ENCODE results near the gene CST6.
"Not testable (repeated sequence)": the region's sequence is repeated elsewhere in the genome, so short reads cannot be mapped to it uniquely, and the experiment has no call there.

The CST6 gene

GRCh38 chr11:66015936-66016792, 4.4 kb downstream of the CST6 start:
- no peak for DNase-seq

- no peak for DNase-seq
Observed at GRCh38 chr11:66016793-66017177, 5.0 kb downstream of the CST6 start.

- no peak for DNase-seq
Observed at GRCh38 chr11:66017321-66017720, 5.5 kb downstream of the CST6 start.

- DNase-seq: no peak
Observed at GRCh38 chr11:66020212-66020611, 8.4 kb downstream of the CST6 start.

GRCh38 chr11:66020618-66021357, 9.0 kb downstream of the CST6 start:
- DNase-seq: no peak

- DNase-seq: no peak
Observed at GRCh38 chr11:66022401-66023185, 10.8 kb downstream of the CST6 start.

GRCh38 chr11:66023186-66023440, 11.3 kb downstream of the CST6 start:
- DNase-seq: not testable (repeated sequence)

- no peak for DNase-seq
Observed at GRCh38 chr11:66026017-66026529, 14.3 kb downstream of the CST6 start, which contains the start of gene CATSPER1. Gene CATSPER1 (minus strand): TSS chr11:66026479. CDS start chr11:66026379, 100 bp downstream.

GRCh38 chr11:66032957-66033735, 21.3 kb downstream of the CST6 start:
- DNase-seq: no peak

GRCh38 chr11:66035653-66036333, 24.0 kb downstream of the CST6 start:
- no peak for DNase-seq

- no peak for DNase-seq
Observed at GRCh38 chr11:66036334-66036710, 24.5 kb downstream of the CST6 start.

GRCh38 chr11:66037327-66037726, 25.5 kb downstream of the CST6 start:
- DNase-seq: no peak

GRCh38 chr11:66039765-66040164, 28.0 kb downstream of the CST6 start:
- DNase-seq: no peak

- no peak for DNase-seq
Observed at GRCh38 chr11:66042227-66042995, 30.6 kb downstream of the CST6 start.

GRCh38 chr11:66042996-66043906, 31.4 kb downstream of the CST6 start:
- DNase-seq: no peak

- no peak for DNase-seq
Observed at GRCh38 chr11:66044757-66045156, 32.9 kb downstream of the CST6 start.

- DNase-seq: peak; percentile 42
Observed at GRCh38 chr11:66045177-66045639, 33.4 kb downstream of the CST6 start.

- no peak for DNase-seq
Observed at GRCh38 chr11:66046901-66047300, 35.1 kb downstream of the CST6 start.

GRCh38 chr11:66047541-66048365, 35.9 kb downstream of the CST6 start:
- DNase-seq: no peak
